HG03097 (cell line): ENCODE measurements around the gene PLP2.
"Not testable (repeated sequence)": the region's sequence is repeated elsewhere in the genome, so short reads cannot be mapped to it uniquely, and the experiment has no call there.

Experiments used
- ATAC-seq: cut with Tn5 transposase; IDR thresholded peaks from one replicate; pipeline ENCODE4 v1.9.1; 2021; ENCODE audit not compliant: unreplicated experiment, low FRiP score

Gene PLP2, protein sequence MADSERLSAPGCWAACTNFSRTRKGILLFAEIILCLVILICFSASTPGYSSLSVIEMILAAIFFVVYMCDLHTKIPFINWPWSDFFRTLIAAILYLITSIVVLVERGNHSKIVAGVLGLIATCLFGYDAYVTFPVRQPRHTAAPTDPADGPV

GRCh38 chrX:49171752-49172279 is at the start of gene PLP2:
Gene PLP2, plus strand, starts transcription at chrX:49171898. Its CDS starts 103 bp downstream, at chrX:49172001.
- ATAC-seq = no peak

- no peak for ATAC-seq
Measured at GRCh38 chrX:49122499-49122898, 49.2 kb upstream of the PLP2 start.

- ATAC-seq = not testable (repeated sequence)
Measured at GRCh38 chrX:49127742-49128258, 43.9 kb upstream of the PLP2 start.

DNA sequence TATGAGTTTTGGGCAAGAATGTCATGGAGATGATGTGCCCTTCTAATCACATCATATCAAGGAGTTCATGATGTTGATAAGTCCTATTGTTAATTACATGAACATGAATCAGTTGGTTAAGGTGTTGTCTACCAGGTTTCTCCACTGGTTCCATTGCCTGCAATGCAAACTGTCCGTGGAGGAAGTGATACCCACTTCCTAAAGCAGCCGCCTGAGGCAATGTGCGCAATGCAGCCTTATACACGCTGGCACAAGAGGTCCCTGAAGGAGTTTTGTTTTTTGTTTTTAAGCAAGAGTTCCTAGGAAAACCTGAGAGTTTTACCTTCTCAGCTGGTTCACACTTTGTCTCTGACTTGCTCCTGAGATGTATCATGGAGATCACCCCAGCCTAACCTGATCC is 42.3 kb upstream of the PLP2 start:
- no peak for ATAC-seq

GRCh38 chrX:49132275-49132674 is 39.4 kb upstream of the PLP2 start:
- ATAC-seq = not testable (repeated sequence)

- no peak for ATAC-seq
Measured at GRCh38 chrX:49133759-49134158, 37.9 kb upstream of the PLP2 start.

DNA sequence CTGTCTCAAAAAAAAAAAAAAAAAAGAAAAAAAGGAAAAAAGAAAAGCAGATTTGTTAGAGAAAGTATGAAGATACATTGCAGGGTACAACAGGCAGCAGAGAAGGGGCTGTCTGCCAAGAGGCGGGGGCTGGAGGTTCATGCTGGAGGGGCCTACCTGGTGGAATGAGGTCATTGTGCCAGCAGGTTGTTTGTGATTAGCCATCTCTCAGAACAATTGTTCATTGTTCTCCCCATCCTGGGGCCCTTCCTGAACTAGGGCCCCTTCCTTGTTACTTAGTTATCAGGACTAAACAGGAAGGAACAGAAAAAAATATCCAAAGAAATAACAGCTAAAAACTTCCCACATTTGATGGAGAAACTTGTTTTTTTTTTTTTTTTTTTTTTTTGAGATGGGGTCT is 34.2 kb upstream of the PLP2 start:
- no peak for ATAC-seq

GRCh38 chrX:49139713-49140112 is 32.0 kb upstream of the PLP2 start:
- no peak for ATAC-seq

GRCh38 chrX:49142264-49142663 is 29.4 kb upstream of the PLP2 start:
- not testable (repeated sequence) for ATAC-seq

DNA sequence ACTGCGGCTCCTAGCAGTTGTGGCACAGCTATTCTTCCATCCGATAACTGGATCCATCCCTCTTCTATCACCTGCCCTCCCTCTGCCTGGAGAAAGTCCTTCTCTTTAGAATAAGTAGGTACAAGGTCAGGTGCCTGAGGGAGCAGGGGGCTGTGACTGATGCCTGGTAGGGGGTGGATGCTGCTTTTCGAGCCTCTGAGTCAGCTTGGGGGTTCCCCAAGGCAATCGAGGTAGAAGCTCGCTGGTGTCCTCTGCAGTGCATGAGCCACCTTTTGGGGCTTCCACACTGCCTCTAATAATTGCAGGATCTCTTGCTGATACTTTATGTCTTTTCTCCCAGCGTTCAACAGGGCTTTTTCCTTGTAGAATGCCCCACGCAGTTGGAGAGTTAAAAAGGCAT is 28.5 kb upstream of the PLP2 start:
- ATAC-seq = not testable (repeated sequence)

- ATAC-seq = no peak
Measured at GRCh38 chrX:49147282-49147681, 24.4 kb upstream of the PLP2 start.

GRCh38 chrX:49147936-49148335 is 23.8 kb upstream of the PLP2 start:
- no peak for ATAC-seq

DNA sequence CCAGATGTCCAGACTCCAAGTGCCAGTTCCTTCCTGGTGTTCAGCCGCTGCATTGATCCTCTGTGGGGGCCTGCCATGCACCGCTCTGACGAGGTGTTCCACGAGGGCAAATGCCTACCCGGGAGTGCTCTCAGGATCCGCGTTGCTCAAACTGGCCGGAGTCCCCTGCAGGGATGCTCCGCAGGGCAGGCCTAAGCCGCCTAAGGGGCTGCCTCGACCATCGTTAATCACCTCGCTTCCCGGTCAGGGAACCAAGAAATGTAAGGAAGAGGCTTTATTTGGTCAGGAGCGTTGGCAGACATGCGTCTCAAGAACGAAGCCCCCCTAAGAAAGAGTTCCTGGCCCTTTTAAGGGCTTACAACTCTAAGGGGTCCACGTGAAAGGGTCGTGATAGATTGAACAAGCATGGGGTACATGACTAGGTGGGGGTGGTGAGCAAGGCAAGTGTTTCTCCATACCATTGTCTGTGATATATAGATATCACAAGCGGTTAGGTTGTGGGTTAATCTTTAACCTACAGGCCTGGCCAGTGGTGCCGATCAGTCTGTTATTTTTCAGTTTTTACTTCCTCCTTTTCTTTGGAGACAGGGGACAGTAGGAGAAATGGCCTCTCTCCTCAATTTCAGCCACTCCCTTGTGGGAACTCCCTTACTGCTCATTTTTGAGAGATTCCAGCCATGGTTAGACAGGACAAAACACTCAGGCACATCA is 23.2 kb upstream of the PLP2 start:
- ATAC-seq = not testable (repeated sequence)

- not testable (repeated sequence) for ATAC-seq
Measured at GRCh38 chrX:49149291-49149690, 22.4 kb upstream of the PLP2 start.

GRCh38 chrX:49153467-49153866 is 18.2 kb upstream of the PLP2 start:
- ATAC-seq = no peak

- ATAC-seq = no peak
Measured at GRCh38 chrX:49155243-49155899, 16.3 kb upstream of the PLP2 start.

DNA sequence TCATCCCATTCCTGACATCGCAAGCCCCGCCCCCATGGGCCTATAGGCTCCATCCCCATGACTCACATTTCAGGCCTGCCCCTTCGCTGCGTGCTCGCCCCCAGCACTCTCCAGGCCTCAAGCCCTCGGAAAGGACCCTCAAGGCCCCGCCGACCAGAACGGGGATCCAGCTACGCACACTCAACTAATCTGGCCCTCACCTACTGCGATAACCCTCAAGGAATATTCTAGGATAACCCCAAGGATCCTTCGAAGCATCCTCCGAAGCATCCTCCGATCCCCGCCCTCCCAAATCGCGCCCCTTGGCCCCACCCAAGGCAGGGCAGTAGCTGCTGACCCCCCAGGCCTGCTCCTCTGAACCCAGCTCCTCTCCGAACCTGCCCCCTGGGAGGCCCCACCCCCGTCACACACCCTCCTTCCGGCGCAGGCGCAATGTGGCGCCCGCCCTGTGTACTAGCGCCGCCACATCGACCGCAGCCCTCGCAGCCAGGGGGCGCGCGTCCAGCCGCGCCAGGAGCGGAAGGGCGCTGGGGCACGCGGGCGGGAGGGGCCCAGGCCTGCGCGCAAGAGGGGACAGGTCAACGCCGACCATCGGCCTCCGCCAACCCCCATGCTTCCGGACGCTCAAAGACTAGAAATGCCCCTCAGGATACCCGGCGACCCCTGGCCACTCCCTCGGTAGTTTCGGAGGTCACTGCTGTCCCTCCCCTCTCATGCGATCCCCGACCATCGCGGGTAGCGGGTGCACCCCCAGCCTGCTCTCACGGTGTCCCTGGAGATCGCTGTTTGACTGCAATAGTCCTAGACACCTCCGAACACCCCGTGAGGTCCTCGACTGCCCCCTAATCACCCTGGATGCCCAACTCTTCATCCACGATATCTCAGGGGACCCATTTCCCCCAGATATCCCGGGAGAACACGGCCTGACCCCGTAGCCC is 15.5 kb upstream of the PLP2 start:
- peak; percentile 75 for ATAC-seq

- ATAC-seq = no peak
Measured at GRCh38 chrX:49157194-49157593, 14.5 kb upstream of the PLP2 start.

DNA sequence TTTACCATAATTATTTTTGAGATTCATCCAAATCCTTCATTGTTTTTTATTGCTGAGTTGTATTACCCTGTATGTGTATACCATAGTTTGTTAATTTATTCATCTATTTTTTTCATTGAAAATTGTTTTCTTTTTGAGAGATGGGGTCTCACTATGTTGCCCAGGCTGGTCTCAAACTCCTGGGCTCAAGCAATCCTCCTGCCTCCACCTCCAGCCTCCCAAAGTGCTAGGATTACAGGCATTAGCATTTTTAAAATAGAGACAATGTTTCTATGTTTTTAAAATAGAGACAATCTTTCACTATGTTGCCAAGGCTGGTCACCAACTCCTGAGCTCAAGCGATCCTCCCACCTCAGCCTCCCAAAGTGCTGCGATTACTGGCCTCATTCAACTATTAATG is 10.8 kb upstream of the PLP2 start:
- no peak for ATAC-seq

DNA sequence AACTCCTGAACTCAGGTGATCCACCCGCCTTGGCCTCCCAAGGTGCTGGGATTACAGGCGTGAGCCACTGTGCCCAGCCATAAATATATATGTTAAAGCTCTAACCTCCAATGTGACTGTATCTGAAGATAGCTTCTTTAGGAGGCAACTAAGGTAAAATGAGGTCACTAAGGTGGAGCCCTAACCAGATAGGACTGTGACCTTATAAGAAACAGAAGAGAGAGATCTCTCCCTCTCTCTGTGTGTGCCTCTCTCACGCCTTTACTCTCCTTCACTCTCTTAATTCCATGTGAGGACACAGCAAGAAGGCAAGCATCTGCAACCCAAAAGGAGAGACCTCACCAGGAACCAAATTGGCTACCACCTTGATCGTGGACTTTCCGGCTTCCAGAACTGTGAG is 10.1 kb upstream of the PLP2 start:
- ATAC-seq = no peak
